Tibial nerve (tissue), 4 donors: ENCODE data around the gene MC1R. TPM values are rescaled to one million over a fixed set of nuclear protein-coding genes. Genes with fewer than 3 reads are reported as not detected.

Source experiments
- DNase-seq, 2 donors: peaks; one replicate each; pipeline ENCODE4 v3.0.0-alpha.2; 2019; ENCODE audit warnings: low spot score in 2 of 2
- H3K27ac ChIP-seq, 4 donors: fragments of 200-600 bp; sonication (generic) in 3 of 4; one replicate each; pipeline ENCODE4 v1.5.1; 2017 to 2019; ENCODE audit warnings: mild to moderate bottlenecking in 1 of 4
- H3K27me3 ChIP-seq, 2 donors: fragments of 200-600 bp; sonication (generic) in 1 of 2; one replicate each; pipeline versions ENCODE4 v1.5.1 to v1.6.0; 2017 to 2019
- H3K36me3 ChIP-seq, 3 donors: fragments of 200-600 bp; sonication (generic); one replicate each; pipeline ENCODE4 v1.5.1; 2018 to 2019
- H3K4me1 ChIP-seq, 4 donors: fragments of 200-600 bp; sonication (generic) in 3 of 4; one replicate each; pipeline ENCODE4 v1.5.1; 2017 to 2019
- H3K4me3 ChIP-seq, 4 donors: fragments of 200-600 bp; sonication (generic) in 3 of 4; one replicate each; pipeline ENCODE4 v1.5.1; 2017 to 2019; ENCODE audit warnings: mild to moderate bottlenecking in 1 of 4, moderate library complexity in 1 of 4
- H3K9me3 ChIP-seq, 4 donors: fragments of 200-600 bp; sonication (generic) in 3 of 4; one replicate each; pipeline ENCODE4 v1.5.1; 2017 to 2019
- CTCF ChIP-seq, 5 experiments: fragments of 200-600 bp in 3 of 5; fragments of 450-650 bp in 2 of 5; sonication (generic) in 3 of 5; IDR thresholded peaks; one replicate each; pipeline ENCODE4 v1.5.1; 2016 to 2019; ENCODE audit warnings: antibody characterized with exemption in 5 of 5, mild to moderate bottlenecking in 3 of 5, moderate library complexity in 2 of 5
- EP300 ChIP-seq, 2 donors: sonication (generic); formaldehyde crosslinking; IDR thresholded peaks; one replicate each; pipeline ENCODE4 v1.6.1; 2017; ENCODE audit warnings: antibody characterized with exemption in 2 of 2, mild to moderate bottlenecking in 1 of 2
- POLR2A ChIP-seq, 2 donors: fragments of 450-650 bp; IDR thresholded peaks; one replicate each; pipeline ENCODE4 v1.6.1; 2017; ENCODE audit warnings: antibody characterized with exemption in 2 of 2, mild to moderate bottlenecking in 2 of 2, moderate library complexity in 2 of 2
- WGBS, 2 donors: methylation state at CpG; one replicate each; pipeline ENCODE4 v1.1.5; 2018; 5-methylcytosine and 5-hydroxymethylcytosine counted together
- total RNA-seq, 4 donors: library from RNA; depleted of rRNA; stranded (reverse); fragments of >200 nt; gene quantifications; one replicate each; pipeline ENCODE4 v1.1.0, GENCODE V29; 2016

The MC1R gene
- total RNA-seq, 4 donors from 2014 or later, result 3.3 to 15.7 (median 6.9) TPM

DNA sequence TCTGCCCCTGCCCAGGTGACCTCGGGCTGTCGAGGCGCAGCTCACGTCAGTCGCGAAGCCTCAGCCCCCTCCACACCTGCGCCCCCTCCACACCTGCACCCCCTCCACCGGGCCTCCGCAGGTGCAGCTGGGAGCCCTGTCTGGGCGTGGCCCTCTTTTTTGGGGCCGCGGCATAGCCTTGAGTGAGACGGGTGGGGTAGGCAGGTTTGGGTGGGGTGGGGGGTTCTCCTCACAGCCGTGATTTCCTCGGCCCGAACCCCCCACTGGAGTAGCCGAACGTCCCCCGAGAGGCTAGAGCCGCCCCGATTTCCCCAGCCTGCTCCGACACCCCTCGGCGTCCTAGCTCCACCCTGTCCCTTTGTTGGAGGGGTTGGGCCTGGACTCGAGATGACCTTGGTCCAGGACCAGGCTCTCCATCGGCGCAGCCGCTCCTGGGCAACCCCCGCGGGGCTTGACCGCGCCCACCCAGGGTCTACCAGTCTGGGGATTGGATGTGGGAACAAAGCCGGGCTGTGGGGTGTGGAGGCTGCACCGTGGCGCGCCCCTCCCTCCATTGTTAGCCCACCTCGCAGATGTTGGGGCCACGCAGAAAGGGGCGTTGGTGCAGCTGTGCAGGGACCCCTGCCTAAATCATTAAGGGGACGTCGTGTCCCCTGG lies 5.1 kb downstream of the MC1R start:
- peaks cover 0 to 64% of the 10 kb centered on the region in 2 donors for H3K27me3 ChIP-seq
- no peak for DNase-seq
- H3K27ac ChIP-seq, result peak overlapping the region in 1 of 4 donors; percentile 83

GRCh38 chr16:89924297-89924924 lies 5.7 kb downstream of the MC1R start:
- Histone ChIP-seq H3K4me3 (peak overlapping the region in 1 of 4 donors; percentile 32), H3K27ac (no peak overlapping the region), H3K36me3 (no peaks in the 10 kb centered on the region), H3K4me1 (peaks cover 0 to 70% (median 35%) of the 10 kb centered on the region in 4 donors), H3K27me3 (peaks cover 0 to 71% of the 10 kb centered on the region in 2 donors), H3K9me3 (no peaks in the 10 kb centered on the region)
- TF ChIP-seq EP300 (IDR thresholded peaks at IDR 0.05) (no peak), POLR2A (IDR thresholded peaks at IDR 0.05) (no peak), CTCF (IDR thresholded peaks at IDR 0.05) (no peak)
- 6 to 7% methylated on average over 12 to 14 of the region's 14 CpGs for WGBS, 2 donors
- no peak for DNase-seq

More for the DNA sequence above, 5.1 kb downstream of the MC1R start:
- WGBS, 2 donors, result 0 to 2% methylated on average over 7 to 30 of the region's 41 CpGs
- no peaks in the 10 kb centered on the region for H3K9me3 ChIP-seq
- H3K36me3 ChIP-seq, result no peaks in the 10 kb centered on the region
- TF ChIP-seq POLR2A (IDR thresholded peaks at IDR 0.05) (no peak), EP300 (IDR thresholded peaks at IDR 0.05) (no peak), CTCF (IDR thresholded peaks at IDR 0.05) (no peak)
- H3K4me3 ChIP-seq, result peak overlapping the region in 2 of 4 donors; percentile 32 to 62
- H3K4me1 ChIP-seq, result peaks cover 0 to 76% (median 39%) of the 10 kb centered on the region in 4 donors

DNA sequence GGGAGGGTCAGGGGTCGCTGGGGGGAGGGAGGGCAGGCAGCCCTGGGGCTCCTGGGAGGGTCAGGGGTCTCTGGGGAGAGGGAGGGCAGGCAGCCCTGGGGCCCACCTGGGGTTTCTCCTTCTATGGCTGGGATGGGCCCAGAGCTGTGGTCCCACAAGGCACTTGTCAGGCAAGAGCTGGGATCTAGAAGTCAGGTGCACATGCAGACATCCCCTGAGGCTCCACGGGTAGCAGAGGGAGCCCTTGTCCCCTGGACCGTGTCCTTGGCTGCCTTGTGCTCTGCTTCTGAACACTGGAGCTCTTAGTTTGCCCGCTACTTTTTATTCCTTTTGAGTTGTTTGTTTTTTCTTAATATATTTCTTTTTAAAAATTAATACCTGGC lies 6.3 kb downstream of the MC1R start:
- H3K4me3 ChIP-seq, result no peak overlapping the region
- no peak overlapping the region for H3K27ac ChIP-seq
- no peak for TF ChIP-seq EP300 (IDR thresholded peaks at IDR 0.05)
- no peak for TF ChIP-seq CTCF (IDR thresholded peaks at IDR 0.05)
- no peak for TF ChIP-seq POLR2A (IDR thresholded peaks at IDR 0.05)
- H3K9me3 ChIP-seq, result no peaks in the 10 kb centered on the region
- 33 to 34% methylated on average over 3 to 4 of the region's 4 CpGs for WGBS, 2 donors
- DNase-seq, result no peak
- no peaks in the 10 kb centered on the region for H3K36me3 ChIP-seq
- H3K4me1 ChIP-seq, result peaks cover 0 to 65% (median 35%) of the 10 kb centered on the region in 4 donors
- H3K27me3 ChIP-seq, result peaks cover 0 to 74% of the 10 kb centered on the region in 2 donors

DNA sequence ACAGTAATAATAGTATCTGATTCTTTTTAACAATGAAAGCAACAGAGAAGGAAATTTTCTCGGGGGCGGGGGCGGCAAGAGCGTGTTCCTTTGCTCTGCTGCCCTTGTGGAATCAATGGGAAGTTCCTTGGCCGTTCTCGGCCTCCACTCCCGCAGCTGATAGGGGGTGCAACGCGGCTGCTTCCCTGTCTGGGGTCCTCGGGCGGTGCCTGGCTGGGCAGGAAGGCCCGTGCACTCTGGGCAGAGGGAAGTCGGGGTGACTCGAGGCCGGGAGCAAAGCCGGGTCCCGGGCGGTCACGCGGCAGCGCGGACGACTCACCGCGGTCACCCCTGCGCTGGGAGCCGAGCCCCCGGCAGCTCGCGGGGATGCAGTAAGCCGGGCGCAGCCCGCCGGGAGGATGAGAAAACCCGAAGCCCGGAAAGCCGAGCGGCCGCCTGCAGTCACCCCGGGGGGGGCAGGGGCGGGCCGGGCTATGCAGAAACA lies 7.0 kb downstream of the MC1R start:
- Histone ChIP-seq H3K27me3 (peaks cover 0 to 74% of the 10 kb centered on the region in 2 donors), H3K36me3 (no peaks in the 10 kb centered on the region), H3K4me3 (peak overlapping the region; percentile 1 to 52 (median 42)), H3K9me3 (no peaks in the 10 kb centered on the region), H3K4me1 (peaks cover 0 to 59% (median 35%) of the 10 kb centered on the region in 4 donors), H3K27ac (no peak overlapping the region)
- WGBS, 2 donors, result 0 to 1% methylated on average over 19 to 20 of the region's 42 CpGs
- no peak for DNase-seq
- TF ChIP-seq CTCF (IDR thresholded peaks at IDR 0.05) (no peak), EP300 (IDR thresholded peaks at IDR 0.05) (no peak), POLR2A (IDR thresholded peaks at IDR 0.05) (no peak)
